HG03039 (cell line): ENCODE measurements around the gene WDR6.

Experiments
- ATAC-seq: cut with Tn5 transposase; IDR thresholded peaks from one replicate; pipeline ENCODE4 v1.9.1; 2021; ENCODE audit warnings: mild to moderate bottlenecking, moderate library complexity; ENCODE audit not compliant: unreplicated experiment

Gene WDR6

GRCh38 chr3:49013738-49014660 is 6.8 kb downstream of the WDR6 start:
- no peak for ATAC-seq

DNA sequence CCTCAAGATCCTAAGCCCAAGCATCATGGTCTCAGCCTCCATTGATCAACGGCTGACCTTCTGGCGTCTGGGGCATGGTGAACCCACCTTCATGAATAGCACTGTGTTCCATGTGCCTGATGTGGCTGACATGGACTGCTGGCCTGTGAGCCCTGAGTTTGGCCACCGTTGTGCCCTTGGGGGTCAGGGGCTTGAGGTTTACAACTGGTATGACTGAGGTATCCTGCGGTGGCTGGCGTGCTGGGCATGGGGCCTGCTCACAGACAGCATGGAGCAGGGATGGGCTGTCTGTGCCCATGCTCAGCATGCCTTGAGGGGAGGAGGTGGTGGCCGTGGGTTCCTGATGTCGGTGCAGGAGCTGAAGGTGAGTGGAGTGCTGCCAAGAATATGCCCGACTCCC is 7.9 kb downstream of the WDR6 start:
- no peak for ATAC-seq

- ATAC-seq = no peak
Measured at GRCh38 chr3:49015765-49016164, 8.6 kb downstream of the WDR6 start.

DNA sequence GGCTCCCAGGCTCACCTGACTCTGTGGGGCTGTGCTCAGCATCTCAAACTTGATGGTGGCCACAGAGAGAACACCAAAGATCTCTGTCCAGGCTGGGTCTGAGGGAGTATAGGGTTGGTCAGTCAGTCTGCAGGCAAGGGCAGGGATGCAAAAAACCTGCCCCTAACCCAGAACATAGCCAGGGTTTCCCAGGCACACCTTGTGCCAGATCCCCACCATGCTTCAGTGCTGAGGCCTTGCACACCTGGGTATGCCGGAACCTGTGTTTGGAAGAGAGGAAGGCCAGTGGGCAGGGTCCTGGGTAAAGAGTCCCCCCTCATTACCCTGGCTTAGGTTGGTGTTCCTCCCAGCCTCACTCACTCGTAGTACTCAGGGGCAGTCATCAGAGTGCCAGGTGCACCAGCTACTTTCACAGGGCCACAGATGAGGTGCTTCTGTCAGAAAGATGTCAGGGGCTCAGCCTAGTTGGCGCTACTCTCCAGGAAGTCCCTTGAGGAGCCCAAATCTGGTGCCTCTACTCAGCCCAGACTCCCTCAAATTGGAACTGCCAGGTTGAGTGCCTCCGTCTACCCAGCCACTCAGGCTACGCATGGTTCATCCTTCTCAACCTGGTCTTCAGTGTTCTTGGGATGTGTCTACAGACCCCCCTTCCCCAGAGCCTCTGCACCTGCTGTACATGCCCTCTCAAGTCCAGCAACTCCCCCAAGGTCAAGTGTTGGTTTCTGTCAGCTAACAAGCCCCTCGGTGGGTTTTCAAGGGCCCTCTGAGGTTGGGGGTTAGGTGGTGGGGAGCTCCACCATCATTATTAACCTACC is 9.4 kb downstream of the WDR6 start:
- ATAC-seq = no peak

GRCh38 chr3:49017229-49017970 is 10.2 kb downstream of the WDR6 start:
- no peak for ATAC-seq

- ATAC-seq = no peak
Measured at GRCh38 chr3:49017971-49018706, 10.9 kb downstream of the WDR6 start, which contains the start of gene DALRD3. TSS of gene DALRD3 (minus strand) at chr3:49018580. CDS start at chr3:49018564, 16 bp downstream.

GRCh38 chr3:49018707-49019006 is 11.5 kb downstream of the WDR6 start:
- no peak for ATAC-seq

DNA sequence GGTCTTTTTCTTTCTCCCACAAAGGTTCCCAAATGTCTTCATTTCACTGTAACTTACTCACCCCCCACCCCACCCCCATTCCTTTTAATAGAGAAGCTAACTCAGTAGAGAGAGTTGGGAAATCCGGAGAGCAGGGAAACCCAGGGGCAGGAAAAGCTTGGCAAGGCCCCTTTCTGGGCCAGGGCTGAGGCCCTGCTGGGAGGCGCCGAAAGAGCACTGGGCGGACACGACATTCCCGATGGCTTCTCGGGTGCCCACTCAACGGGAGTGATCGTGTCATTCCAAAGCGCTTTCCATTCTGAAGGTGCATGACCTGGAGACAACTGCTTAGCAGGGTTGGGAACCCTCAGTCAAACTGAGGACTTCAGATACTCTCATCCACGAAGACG is 12.7 kb downstream of the WDR6 start:
- no peak for ATAC-seq

DNA sequence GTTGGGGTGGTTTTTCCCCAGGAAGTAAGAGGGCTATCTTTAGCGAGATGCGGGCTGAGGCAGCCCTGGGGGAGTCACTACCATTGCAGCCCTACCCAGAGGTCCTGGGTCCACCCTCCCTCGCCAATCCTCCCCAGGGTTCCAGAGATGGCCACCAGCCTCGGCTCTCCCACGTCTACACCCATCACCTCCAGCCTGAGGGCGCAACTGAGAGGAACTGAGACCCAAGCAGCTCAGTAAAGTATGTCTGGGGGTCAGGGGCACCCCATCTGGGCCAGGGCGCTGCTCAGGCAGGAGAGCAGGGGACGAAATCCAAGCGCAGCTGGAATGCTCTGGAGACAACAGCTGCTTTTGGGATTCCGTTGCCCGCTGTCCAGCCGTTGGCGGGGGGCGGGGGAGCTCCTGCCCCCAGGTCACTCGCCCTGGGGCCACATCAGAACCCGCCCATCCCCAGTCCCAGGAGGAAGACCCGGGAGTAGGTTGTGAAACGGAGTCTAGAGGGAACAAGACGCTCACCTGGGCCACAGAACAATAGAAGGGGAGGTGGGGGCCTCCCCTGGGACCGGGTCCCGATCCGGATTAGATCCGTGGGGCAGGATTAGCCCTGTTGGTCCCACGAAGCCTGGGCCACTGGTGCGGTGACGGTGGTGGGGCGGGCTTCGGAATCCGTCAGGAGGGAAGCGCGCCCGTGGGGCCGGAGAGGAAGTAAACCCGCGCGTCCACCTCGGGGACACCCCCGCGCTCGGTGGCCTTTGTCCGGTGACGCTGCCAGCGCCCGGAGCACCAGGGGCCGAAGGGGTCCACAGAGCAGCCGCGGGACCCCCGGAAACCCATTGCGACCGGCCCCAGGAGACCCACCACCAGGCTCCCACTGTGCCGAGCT is 13.4 kb downstream of the WDR6 start:
- ATAC-seq = peak; percentile 2

GRCh38 chr3:49021213-49021812 is 14.1 kb downstream of the WDR6 start:
- peak; percentile 44 for ATAC-seq

DNA sequence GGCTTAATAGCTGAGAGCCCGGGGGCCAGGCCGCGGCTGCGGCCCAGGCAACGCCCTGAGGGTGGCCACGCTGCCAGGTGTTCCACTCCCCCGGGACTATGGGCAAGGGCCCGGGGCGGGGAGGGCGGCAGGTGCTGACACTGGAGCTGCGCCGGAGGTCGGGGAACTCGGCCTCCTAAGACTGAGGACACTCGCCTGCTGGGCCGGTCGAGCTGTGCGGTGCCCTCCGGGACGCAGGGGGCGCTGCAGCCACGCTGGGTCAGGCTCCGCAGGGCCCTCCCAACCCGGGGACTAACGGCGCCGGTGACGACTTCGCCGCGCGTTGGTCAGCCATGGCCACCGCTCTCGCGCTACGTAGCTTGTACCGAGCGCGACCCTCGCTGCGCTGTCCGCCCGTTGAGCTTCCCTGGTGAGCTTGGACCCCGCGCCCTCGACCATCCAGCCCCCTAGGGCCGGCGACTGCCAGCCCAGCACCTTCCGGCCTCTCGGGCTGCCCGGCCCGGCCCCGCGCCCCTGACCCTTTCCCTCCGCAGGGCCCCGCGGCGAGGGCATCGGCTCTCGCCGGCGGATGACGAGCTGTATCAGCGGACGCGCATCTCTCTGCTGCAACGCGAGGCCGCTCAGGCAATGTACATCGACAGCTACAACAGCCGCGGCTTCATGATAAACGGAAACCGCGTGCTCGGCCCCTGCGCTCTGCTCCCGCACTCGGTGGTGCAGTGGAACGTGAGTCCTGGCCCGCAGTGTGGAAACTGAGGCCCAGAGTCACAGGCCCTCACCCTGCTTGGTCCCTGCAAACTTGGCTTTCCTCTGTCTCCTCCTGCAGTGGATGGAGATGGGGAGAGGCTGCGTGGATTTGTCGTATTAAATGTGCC is 14.9 kb downstream of the WDR6 start, which contains the start of gene NDUFAF3:
TSS of gene NDUFAF3 (plus strand) at position 309 of the 875 bp plus-strand sequence. CDS start at position 333, 24 bp downstream.
- peak; percentile 48 for ATAC-seq

GRCh38 chr3:49022688-49023171 is 15.5 kb downstream of the WDR6 start:
- no peak for ATAC-seq

DNA sequence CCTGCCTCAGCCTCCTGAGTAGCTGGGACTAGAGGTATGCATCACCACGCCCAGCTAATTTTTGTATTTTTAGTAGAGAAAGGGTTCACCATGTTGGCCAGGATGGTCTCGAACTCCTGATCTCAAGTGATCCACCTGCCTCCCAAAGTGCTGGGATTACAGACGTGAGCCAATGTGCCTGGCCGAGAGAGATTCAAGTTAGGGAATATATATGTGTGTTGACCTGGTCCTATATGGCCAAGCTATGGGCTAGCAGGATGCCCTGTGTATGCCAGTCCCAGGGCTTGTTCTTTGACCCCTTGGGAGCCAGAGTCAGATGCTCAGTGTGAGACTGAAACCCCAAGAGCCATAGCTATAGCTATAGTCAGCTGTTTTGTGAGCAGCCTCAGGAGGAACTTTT is 16.6 kb downstream of the WDR6 start:
- ATAC-seq = no peak

GRCh38 chr3:49024449-49024848 is 17.3 kb downstream of the WDR6 start:
- no peak for ATAC-seq

GRCh38 chr3:49025005-49025792 is 18.0 kb downstream of the WDR6 start:
- ATAC-seq = no peak

GRCh38 chr3:49025793-49026520 is 18.8 kb downstream of the WDR6 start:
- ATAC-seq = no peak
